ENCODE data around the gene POLA2.
A peak's percentile ranks its signal among the peaks of the same experiment; 100 is the strongest.
"Not testable (repeated sequence)": the region's sequence is repeated elsewhere in the genome, so short reads cannot be mapped to it uniquely, and the experiment has no call there.

The POLA2 gene

GRCh38 chr11:65310215-65310614 lies 48.5 kb downstream of the POLA2 start:
- no peak for DNase-seq

GRCh38 chr11:65310736-65311135 lies 49.0 kb downstream of the POLA2 start:
- DNase-seq: no peak

- no peak for DNase-seq
These were observed 49.5 kb downstream of the POLA2 start for GRCh38 chr11:65311170-65311678.

- DNase-seq: peak; percentile 50
These were observed 52.9 kb downstream of the POLA2 start, which contains the start of gene CDC42EP2 for GRCh38 chr11:65314501-65315203. TSS of gene CDC42EP2 (plus strand) at chr11:65314866. CDS start at chr11:65320899, 6,033 bp downstream.

GRCh38 chr11:65315204-65315865 lies 53.6 kb downstream of the POLA2 start:
- DNase-seq: peak; percentile 62

- DNase-seq: no peak
These were observed 54.1 kb downstream of the POLA2 start for GRCh38 chr11:65315866-65316226.

GRCh38 chr11:65316227-65317024 lies 54.7 kb downstream of the POLA2 start:
- no peak for DNase-seq

- no peak for DNase-seq
These were observed 55.4 kb downstream of the POLA2 start for GRCh38 chr11:65317025-65317786.

GRCh38 chr11:65320386-65321075 lies 58.8 kb downstream of the POLA2 start:
- DNase-seq: no peak

- DNase-seq: no peak
These were observed 59.3 kb downstream of the POLA2 start for GRCh38 chr11:65321076-65321475.

- no peak for DNase-seq
These were observed 60.2 kb downstream of the POLA2 start for GRCh38 chr11:65321828-65322485.

- DNase-seq: no peak
These were observed 62.1 kb downstream of the POLA2 start for GRCh38 chr11:65323813-65324212.

- DNase-seq: no peak
These were observed 63.7 kb downstream of the POLA2 start for GRCh38 chr11:65325435-65325834.

GRCh38 chr11:65327021-65327420 lies 65.3 kb downstream of the POLA2 start:
- DNase-seq: no peak

- DNase-seq: no peak
These were observed 67.7 kb downstream of the POLA2 start for GRCh38 chr11:65329478-65329877.

- peak; percentile 82 for DNase-seq
These were observed 68.2 kb downstream of the POLA2 start for GRCh38 chr11:65329944-65330403.

GRCh38 chr11:65330544-65330943 lies 68.8 kb downstream of the POLA2 start:
- DNase-seq: no peak

- DNase-seq: not testable (repeated sequence)
These were observed 70.8 kb downstream of the POLA2 start for GRCh38 chr11:65332591-65332990.

GRCh38 chr11:65334696-65335295 lies 73.0 kb downstream of the POLA2 start:
- no peak for DNase-seq

- DNase-seq: no peak
These were observed 76.9 kb downstream of the POLA2 start for GRCh38 chr11:65338676-65339075.

GRCh38 chr11:65340226-65340625 lies 78.5 kb downstream of the POLA2 start:
- DNase-seq: no peak

Measured in CD4-positive, alpha-beta T cell treated with Interleukin-4 for 4 hours (primary cell).